Calu3 (cell line): ENCODE results near the gene NRCAM. TPM values are rescaled to one million over a fixed set of nuclear protein-coding genes. Genes with fewer than 3 reads are reported as not detected.

ENCODE experiments used
- BruUV-seq: library from RNA; stranded (reverse); fragments of 400-500 nt; replicated peaks from 2 replicates; lab custom pipeline; 2021; lab: Mats Ljungman, UMichigan
- CTCF ChIA-PET: fragments of 300-600 bp; sonication (Branson Sonifier 250); formaldehyde crosslinking; loops from one replicate; lab custom pipeline; 2022; ENCODE audit warnings: antibody characterized with exemption; lab: Charles Lee
- DNase-seq: peaks from one replicate; pipeline ENCODE4 v3.0.0; 2022
- H3K27ac Mint-ChIP-seq: one replicate; pipeline ENCODE4 v1.8.0; 2022; ENCODE audit warnings: mixed read lengths; ENCODE audit not compliant: unreplicated experiment
- H3K27me3 Mint-ChIP-seq: one replicate; pipeline ENCODE4 v1.8.0; 2022; ENCODE audit warnings: mixed read lengths; ENCODE audit not compliant: unreplicated experiment
- H3K36me3 Mint-ChIP-seq: one replicate; pipeline ENCODE4 v1.8.0; 2022; ENCODE audit warnings: mild to moderate bottlenecking, moderate library complexity, mixed read lengths; ENCODE audit not compliant: insufficient read depth, unreplicated experiment
- H3K4me1 Mint-ChIP-seq: one replicate; pipeline ENCODE4 v1.8.0; 2022; ENCODE audit warnings: mild to moderate bottlenecking, low read depth, mixed read lengths; ENCODE audit not compliant: unreplicated experiment
- H3K4me3 Mint-ChIP-seq: one replicate; pipeline ENCODE4 v1.8.0; 2022; ENCODE audit warnings: mild to moderate bottlenecking, low read depth, moderate library complexity, mixed read lengths; ENCODE audit not compliant: unreplicated experiment
- H3K9me3 Mint-ChIP-seq: one replicate; pipeline ENCODE4 v1.8.0; 2022; ENCODE audit warnings: low read depth, mixed read lengths; ENCODE audit not compliant: unreplicated experiment
- intact Hi-C: fragments of 100-400 bp; cut with micrococcal nuclease; formaldehyde crosslinking; loops from one replicate; pipeline ENCODE4 v1.10.0; 2022; ENCODE audit not compliant: unreplicated experiment
- total RNA-seq: library from RNA; stranded (reverse); gene quantifications from 2 replicates; pipeline ENCODE4 v1.2.3, GENCODE V29; 2022
- TF ChIP-seq, protein P1 (sequence below): fragments of 200-600 bp; IDR thresholded peaks from one replicate; pipeline ENCODE4 v1.8.0; 2022; ENCODE audit warnings: antibody characterized with exemption; ENCODE audit not compliant: unreplicated experiment

The NRCAM gene
- total RNA-seq, 1 experiment from 2014 or later, result 15.0 TPM

DNA sequence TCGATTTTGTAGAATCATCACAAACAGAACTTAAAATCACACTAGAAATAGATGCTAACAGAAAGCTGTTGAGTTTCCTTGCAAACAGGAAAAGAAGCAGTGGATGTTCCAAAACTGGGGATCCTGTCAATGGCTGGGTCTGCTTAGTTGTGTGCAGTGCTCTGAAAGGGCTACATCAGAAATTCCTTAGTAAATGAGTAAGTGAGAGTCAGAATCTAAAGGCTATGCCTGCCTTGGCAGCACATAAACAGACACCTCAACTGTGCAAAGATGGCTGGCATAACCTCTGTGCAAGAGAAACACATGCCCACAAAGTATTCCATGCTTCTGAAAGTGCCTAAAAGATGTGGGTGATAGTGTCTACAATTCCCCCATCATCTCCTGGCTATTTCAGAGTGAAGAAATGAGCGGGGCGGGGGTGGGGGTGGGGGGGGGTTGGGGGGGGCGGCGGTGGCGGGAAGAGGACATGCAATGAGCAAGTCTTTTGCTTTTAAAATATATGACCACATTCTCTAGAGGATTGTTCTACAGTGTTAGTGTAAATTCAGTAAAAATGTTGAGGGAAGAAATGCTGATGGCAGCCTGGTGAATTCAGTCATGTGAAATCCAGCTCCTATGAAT lies 187.9 kb downstream of the NRCAM start:
- no peaks in the 10 kb centered on the region for H3K9me3 Mint-ChIP-seq
- H3K36me3 Mint-ChIP-seq, result peaks cover 5% of the 10 kb centered on the region
- no peaks in the 10 kb centered on the region for H3K27me3 Mint-ChIP-seq
- intact Hi-C loops, result no loop called here
- no peak overlapping the region for H3K27ac Mint-ChIP-seq
- TF ChIP-seq, protein P1, sequence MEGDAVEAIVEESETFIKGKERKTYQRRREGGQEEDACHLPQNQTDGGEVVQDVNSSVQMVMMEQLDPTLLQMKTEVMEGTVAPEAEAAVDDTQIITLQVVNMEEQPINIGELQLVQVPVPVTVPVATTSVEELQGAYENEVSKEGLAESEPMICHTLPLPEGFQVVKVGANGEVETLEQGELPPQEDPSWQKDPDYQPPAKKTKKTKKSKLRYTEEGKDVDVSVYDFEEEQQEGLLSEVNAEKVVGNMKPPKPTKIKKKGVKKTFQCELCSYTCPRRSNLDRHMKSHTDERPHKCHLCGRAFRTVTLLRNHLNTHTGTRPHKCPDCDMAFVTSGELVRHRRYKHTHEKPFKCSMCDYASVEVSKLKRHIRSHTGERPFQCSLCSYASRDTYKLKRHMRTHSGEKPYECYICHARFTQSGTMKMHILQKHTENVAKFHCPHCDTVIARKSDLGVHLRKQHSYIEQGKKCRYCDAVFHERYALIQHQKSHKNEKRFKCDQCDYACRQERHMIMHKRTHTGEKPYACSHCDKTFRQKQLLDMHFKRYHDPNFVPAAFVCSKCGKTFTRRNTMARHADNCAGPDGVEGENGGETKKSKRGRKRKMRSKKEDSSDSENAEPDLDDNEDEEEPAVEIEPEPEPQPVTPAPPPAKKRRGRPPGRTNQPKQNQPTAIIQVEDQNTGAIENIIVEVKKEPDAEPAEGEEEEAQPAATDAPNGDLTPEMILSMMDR, result no peak
- peaks cover 7% of the 10 kb centered on the region for H3K4me1 Mint-ChIP-seq
- no peak overlapping the region for H3K4me3 Mint-ChIP-seq
- CTCF ChIA-PET, result no interaction called here
- no TSS peak for BruUV-seq
- DNase-seq, result no peak

DNA sequence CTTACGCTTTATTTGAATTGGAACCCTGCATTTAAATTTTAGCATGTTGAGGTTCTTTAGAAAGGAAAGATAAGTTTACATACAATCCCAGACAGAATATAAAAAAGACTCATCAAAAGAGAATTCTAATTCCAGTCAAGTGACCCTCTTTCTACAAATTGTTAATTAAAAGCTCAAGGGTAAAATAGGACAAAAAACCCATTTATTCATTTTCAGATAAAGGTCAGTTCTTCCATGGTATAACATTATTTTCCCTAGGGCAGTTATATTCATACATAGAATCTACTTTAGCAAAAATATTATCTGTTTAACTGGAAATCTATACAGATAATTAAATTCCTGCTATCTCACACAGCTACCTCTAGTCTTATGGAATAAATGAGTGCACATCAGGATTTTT lies 188.6 kb downstream of the NRCAM start:
- CTCF ChIA-PET, result no interaction called here

DNA sequence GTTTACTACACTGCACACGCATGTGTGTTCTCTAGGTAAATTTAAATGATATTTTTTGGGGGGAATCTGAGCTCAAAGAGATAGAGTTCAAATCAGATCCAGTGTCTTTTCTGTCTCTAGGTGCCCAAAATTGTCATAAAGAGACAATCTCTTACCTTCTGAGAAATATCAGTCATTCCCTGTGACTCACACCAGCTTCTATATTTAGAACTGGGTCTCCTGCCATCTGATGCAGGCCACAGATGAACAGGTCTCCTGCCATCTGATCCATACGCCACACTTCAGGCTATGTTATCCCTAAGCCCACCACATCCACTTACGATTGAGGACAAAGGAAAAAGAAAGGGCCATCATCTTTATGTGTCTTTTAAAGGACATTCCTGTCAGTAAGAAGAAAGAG lies 189.7 kb downstream of the NRCAM start:
- no peak overlapping the region for H3K27ac Mint-ChIP-seq
- H3K27me3 Mint-ChIP-seq, result no peaks in the 10 kb centered on the region
- BruUV-seq, result no TSS peak
- CTCF ChIA-PET, result no interaction called here
- TF ChIP-seq, protein P1, result no peak
- intact Hi-C loops, result no loop called here
- peaks cover 5% of the 10 kb centered on the region for H3K36me3 Mint-ChIP-seq
- no peak for DNase-seq
- H3K4me1 Mint-ChIP-seq, result peaks cover 7% of the 10 kb centered on the region
- no peak overlapping the region for H3K4me3 Mint-ChIP-seq
- no peaks in the 10 kb centered on the region for H3K9me3 Mint-ChIP-seq

More for the DNA sequence above, 188.6 kb downstream of the NRCAM start:
- no TSS peak for BruUV-seq
- H3K27me3 Mint-ChIP-seq, result no peaks in the 10 kb centered on the region
- DNase-seq, result no peak
- TF ChIP-seq, protein P1, result no peak
- no peak overlapping the region for H3K4me3 Mint-ChIP-seq
- H3K4me1 Mint-ChIP-seq, result peaks cover 7% of the 10 kb centered on the region
- H3K27ac Mint-ChIP-seq, result no peak overlapping the region
- intact Hi-C loops, result no loop called here
- no peaks in the 10 kb centered on the region for H3K9me3 Mint-ChIP-seq
- H3K36me3 Mint-ChIP-seq, result peaks cover 5% of the 10 kb centered on the region

DNA sequence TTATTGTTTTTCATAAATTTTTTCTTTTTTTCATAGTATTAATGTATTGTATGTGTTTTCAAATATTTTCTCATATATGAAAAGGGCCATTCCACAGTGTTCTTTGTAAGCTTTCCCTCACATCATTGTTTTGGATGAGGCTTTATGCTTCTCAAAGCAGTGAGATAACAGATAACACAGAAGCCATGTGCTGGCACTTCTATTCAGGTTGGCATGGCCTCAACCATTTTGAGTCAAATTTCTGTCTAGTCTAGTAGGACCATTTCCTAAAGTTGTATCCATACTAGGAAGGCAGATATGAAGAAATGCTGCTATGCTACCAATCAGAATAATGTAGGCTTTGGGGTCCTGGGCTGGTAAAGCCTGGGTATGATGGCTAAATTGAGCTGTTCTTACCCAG lies 190.2 kb downstream of the NRCAM start:
- Mint-ChIP-seq H3K27me3 (no peaks in the 10 kb centered on the region), H3K36me3 (peaks cover 5% of the 10 kb centered on the region), H3K27ac (no peak overlapping the region), H3K9me3 (no peaks in the 10 kb centered on the region), H3K4me1 (peaks cover 7% of the 10 kb centered on the region), H3K4me3 (no peak overlapping the region)
- DNase-seq, result no peak
- CTCF ChIA-PET, result no interaction called here
- BruUV-seq, result no TSS peak
- intact Hi-C loops, result no loop called here
- TF ChIP-seq, protein P1, result no peak
